ENCODE results near the gene YARS1.

DNA sequence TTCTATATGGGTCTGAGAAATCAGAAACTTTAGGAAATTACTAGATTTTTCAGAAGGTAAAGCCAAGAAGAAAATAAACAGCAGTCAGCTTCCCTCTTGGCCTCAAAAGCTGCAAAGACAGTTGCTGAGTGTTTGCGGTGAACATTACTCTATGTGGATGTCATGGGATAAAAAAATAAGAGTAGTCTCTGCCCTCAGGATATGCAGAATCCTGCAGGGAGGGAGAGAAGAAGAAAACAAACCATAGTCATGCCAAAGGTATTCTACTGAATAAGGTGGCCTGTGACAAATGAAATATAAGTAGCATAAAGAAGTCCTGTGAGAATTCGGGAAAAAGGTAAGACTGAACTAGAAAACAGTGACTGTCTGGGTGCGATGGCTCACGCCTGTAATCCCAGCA, 19.0 kb downstream of the YARS1 start:
- TF ChIP-seq POLR2AphosphoS5 (IDR thresholded peaks at IDR 0.05; ENCODE audit: borderline replicate concordance, low read depth, low read length): no peak
- no peak for TF ChIP-seq EZH2 (IDR thresholded peaks at IDR 0.05)
- TF ChIP-seq FOXP2 (optimal IDR thresholded peaks at IDR 0.05; ENCODE audit: control extremely low read depth, extremely low read length, insufficient read depth): no peak

Data from SK-N-MC (cell line).